NK-92 (cell line): ENCODE measurements around the gene COL23A1.
"Not testable (repeated sequence)": the region's sequence is repeated elsewhere in the genome, so short reads cannot be mapped to it uniquely, and the experiment has no call there.

Experiments
- DNase-seq: peaks from one replicate; lab custom pipeline; 2025; ENCODE audit not compliant: unreplicated experiment; lab: John Stamatoyannopoulos, UW

The COL23A1 gene

DNA sequence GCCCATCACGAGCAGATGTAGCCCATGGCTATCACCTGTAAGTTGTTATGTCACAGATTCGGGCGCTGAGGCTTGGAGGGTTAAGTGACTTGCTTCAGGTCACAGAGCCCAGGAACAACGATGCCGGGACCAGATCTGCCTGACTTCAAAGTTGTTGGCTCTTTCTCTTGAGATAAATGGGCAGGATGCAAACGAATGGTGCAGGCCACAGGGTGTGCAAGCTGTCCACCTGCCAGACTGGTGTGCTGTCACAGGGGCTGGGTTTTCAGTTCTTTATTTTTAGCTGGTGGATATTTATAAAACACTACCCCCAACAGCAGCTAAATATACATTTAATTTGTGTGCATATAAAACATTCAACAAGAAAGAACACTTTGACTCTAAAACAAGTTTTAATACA, 339.9 kb downstream of the COL23A1 start:
- no peak for DNase-seq

DNA sequence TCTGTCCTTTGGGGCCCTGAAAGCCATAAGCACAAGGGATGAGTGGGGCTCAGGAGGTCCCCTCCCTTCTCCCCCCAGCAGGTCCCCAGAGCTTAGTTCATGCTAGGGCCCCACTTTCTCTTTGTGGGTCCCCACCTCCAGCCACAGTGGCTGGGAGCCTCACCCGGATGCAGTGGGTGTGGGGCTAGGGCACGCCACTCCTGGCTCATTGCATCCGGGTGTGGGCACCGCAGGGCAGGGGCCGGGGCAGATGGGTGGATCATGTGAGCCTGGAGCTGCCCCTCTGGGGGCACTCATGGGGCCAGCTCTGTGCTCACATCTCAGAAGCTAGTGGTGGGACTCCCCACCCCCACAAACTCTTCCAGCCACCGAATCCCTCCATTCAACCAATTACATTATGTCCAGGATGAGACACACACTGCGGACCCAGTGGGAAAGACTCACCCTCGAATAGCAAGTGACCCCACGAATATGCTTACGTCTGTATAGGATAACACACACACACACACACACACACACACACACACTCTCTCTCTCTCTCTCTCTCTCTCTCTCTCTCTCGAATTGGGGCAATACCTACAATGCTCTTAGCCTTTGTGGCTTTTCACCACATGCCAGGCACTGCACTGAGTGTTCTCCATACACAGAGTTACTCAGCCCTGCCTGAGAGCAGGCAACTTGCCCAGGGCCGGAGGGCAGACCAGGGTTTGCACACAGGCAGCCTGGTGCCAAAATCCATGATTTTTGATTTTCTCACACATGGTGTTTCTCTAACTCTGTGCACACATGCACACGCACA, 340.8 kb downstream of the COL23A1 start:
- DNase-seq, result no peak

DNA sequence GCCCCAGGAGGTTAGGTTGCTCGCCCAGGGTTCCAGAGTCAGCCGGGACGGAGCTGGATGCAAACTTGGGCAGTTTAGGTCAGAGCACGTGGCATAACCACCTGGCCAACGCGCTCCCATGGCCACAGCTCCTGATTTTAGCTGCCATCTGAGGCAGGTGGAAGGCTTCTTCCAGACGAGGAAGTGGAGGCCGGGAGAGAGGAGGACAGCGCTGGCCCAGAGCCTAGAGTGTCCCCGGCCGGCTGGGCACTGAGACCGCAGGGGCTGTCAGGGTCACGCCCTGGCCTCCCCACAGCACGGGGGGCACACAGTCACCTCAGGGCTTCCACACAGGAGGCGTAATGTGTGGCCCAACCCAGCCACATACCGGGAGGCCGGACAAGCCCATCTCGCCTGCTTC, 341.4 kb downstream of the COL23A1 start:
- no peak for DNase-seq

DNA sequence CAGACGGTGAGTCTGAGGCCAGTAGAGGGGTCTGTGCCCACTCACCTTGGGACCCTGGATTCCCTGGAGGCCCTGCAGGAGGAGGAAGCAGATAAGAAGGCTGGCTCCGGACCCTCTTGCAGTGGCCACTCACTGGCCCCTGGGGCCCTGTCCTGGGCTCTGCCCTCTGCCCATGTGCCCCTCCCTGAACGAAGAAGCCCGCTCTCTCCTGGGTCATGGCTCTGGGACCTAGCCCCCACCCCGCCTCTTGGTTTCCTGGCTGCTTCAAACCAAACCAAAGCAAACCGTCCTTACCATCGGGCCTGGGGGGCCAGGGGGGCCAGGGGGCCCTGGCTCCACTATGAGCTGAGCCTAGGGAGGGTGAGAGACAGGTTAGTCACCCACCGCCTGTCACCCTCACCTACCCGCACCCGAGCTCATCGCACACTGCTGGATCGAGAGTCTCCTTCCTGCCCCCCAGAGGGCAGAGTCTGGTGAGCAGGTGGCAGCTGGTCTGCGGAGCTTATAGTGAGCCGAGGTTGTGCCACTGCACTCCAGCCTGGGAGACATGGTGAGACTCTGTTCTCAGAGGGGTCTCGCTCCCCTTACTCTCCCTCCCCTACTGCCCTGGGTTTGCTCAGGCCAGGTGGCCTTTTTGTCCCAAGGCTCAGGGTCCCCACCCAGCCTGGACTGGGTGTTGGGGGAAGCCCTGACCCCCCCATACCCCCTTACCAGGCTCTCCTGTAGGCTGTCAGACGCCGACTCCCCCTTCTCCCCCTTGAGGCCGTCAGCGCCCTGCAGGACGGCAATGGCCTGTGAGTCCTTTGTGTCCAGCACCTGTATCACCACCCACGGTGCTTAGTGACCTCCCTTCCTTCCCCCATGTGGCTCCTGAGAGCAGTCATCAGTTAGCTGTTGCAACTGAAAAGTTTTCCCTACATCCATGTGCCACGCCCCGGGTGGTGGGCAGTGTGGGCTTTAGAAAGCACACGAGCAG, 342.4 kb downstream of the COL23A1 start:
- no peak for DNase-seq

DNA sequence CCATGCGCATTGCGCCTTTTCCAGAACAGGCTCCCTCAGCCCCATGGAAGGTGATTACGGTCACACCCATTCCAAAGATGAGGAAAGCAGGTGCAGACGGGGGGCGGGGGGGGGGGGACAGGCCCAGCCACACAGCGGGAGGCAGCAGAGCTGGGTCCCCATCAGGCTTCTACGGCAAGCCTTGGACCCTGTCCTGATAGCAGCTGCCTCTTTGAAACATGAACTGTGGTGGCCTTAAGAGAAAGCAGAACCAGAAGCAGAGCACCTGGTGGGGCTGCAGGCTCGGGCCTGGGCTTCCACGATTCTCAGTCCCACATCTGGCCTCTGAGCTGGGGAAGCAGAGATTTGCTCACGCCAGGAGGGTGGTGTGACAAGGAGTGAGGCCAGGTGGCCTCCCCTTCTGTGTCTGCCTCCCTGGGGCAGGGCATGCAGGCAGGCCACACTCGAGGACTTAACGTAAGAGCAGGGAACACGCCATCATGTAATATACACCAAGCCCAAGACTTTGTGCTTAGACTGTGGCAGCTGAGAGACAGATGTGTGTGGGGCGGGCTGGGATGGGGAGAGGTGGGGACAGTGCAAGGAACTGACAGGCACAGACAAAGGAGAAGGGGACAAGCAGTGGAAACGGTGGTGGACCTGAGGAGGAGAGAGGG, 343.4 kb downstream of the COL23A1 start:
- no peak for DNase-seq

DNA sequence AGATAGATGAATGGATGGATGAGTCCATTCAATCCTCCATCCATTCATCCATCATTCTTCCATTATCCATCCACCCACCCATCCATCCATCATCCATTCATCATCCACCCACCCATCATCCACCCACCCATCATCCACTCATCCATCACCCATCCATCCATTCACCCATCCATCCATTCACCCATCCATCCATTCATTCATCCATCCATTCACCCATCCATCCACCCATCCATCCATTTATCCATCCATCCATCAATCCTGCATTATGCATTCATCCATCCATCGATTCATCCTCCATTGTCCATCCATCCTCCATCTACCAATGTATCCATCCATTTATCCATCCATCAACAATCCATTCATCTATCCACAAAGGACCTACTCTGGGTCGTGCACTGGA, 344.8 kb downstream of the COL23A1 start:
- no peak for DNase-seq

DNA sequence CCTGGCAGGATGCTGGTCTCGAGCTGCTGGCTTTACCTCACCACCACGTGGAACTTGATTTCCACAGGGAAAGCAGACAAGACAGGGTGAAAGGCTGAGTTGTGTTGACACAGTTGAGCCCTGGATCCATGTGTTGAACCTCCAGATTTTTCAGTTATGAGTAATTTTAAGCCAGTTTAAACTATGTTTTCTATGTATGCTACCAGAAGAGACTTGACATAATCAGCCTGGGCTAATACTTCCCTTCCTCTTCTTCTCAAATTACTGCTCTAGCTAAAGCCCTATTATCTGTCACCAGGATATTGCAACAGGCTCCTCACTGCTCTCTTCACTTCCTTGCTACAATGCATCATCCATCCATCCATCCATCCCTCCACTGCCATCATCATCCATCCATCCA, 345.6 kb downstream of the COL23A1 start:
- DNase-seq, result no peak

DNA sequence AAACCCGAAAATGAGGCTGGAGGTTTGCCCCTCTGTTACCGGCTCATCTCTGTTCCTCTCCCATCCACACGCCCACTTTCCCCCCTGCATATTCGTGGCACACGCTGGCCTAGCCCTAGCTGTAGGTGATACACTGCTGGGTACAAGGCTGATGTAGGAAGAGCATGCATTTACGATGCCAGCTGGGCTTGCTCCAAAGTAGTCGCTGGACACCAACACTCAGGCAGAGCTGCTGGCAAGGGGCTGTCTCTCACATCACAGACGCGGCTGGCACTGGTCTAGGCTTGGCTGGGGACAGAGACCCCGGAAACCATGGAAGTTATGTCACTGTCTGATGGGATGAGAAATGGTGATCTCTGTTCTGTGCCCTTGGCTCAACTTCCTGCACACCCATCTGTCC, 347.8 kb downstream of the COL23A1 start:
- DNase-seq, result no peak

DNA sequence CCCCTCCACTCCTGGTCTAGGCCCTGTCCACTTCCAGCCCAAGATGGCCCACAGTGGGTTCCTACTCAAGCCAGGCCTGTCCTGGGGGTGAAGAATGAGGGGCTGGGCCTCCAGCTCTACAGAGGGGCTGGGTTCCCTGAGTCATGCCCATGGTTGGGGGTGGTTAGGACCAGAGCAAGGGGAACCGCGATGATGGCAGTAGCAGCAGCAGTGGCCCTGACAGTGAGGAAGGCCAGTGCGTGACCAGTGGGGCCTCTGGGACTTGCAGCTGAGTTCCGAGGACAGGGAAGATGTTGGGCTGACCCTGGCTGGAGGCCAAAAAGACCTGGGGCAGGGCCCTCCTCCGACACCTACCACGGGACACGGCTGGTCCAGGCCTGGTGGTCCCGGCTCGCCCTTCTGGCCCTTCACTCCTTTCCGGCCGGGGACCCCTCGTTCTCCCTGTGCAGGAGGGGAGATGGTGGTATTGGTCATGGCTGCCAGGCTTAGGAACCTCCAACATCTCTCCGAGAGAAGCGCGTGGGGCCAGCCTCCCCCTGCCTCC, 348.4 kb downstream of the COL23A1 start:
- no peak for DNase-seq

DNA sequence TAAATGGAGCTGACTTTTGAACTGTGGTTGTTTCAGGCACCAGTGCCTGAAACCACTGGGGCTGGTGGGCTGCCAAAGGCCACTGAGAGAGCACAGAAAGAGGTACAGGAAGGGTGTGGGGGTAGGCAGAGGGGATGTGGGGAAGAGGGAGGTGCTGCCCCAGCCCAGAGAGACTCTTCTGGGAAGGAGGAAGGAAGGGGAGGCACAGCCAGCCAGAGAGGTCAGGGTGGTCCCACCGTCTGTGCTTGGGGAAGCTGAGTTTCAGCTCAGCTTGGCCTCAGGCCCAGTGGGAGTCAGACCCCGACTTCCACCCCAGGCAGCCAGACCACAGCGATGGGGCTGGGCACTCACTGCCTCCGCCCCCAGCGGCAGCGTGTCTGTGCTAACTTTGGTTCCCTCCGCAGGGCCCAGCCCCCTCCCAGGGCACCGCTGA, 348.9 kb downstream of the COL23A1 start:
- DNase-seq, result no peak

DNA sequence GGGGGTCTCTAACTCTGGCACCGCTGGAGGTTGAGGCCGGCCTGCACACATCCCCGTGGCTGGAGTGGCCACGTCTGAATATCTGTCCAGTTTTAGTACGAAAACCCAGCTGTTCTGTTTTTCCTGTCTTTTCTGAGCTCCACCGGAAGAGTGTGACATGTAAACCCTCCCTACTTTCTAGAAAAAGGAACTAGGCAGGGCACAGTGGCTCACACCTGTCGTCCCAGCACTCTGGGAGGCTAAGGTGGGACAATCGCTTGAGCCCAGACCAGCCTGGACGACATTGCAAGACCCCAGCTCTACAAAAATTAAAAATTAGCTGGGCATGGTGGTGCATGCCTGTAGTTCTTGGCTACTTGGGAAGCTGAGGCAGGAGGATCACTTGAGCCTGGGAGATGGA, 349.4 kb downstream of the COL23A1 start:
- DNase-seq, result no peak

DNA sequence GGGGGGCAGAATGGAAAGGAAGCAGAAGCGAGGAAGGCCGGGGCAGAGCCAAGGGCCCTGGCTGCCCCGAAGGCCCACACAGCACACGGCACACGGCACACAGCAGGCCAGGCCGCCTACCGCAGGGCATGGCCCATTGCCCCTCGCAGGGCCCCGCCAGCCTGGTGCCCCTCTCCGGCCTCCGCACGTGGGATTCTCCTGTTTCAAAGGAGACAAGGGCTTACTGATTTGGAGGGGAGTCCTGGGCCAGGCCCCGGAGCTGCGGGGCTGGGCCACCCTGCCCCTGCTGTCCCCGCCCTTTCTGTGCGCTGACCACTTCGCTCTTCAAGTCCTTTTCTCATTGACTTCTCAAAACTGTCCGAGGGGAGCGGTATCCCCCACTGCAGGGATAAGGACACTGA, 349.9 kb downstream of the COL23A1 start:
- DNase-seq, result no peak

DNA sequence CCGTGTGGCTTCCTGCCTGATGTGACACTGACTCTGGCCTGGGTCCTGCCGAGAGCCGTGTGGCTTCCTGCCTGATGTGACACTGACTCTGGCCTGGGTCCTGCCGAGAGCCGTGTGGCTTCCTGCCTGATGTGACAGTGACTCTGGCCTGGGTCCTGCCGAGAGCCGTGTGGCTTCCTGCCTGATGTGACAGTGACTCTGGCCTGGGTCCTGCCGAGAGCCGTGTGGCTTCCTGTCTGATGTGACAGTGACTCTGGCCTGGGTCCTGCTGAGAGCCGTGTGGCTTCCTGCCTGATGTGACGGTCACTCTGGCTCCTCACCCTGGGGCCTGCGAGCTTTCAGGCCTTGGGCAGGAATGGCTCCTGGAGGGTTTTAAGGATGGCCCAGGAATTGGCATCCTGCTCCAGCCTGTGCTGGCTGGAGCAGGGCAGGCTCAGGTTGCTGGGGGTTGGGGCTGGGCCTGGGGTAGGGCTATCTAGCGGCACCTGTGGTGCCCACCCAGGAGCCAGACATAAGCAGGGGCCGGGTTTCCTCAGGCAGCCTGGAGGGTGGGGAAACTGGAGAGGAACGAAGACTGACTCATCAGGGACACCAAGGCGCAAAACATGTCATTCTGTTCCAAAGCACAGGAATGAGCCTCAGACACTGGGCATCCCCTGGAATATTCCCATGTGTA, 350.4 kb downstream of the COL23A1 start:
- not testable (repeated sequence) for DNase-seq

DNA sequence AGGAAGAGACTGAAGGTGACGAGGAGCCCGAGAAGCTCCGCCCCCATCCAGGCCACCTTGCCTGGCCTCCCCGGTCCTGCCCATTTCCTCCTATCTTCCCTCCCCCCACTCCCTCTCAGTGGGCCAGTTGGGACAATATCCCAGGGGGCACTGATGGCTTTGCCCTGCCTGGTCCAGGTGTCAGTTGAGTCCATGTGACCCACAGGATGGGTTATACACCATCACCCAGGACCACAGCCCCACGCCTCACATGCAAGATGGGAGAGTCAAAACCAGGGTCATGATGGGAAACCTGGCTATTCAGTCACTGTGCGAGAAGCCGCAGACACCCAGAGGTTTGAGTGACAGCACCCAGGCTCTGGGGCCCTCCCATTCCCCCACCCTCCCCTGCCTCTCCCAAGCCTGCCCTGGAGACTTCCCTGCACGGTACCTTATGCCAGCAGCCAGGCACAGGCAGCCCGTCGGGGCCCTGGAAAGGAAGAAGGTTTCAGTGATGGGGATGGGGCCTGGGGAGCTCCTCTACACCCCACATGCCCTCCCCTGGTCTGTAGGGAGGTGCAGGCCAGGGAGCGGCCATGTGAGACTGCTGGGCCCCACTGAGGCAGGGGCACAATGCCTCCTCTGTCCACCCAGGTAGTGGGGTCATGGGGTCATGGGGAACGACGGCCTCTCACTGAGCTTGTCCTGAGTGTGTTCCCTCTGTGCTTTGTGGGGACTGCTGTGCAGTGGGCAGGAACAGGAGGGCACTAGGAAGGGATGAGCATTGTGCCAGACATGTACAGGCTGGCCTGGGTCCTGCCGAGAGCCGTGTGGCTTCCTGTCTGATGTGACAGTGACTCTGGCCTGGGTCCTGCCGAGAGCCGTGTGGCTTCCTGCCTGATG, 351.2 kb downstream of the COL23A1 start:
- no peak for DNase-seq

DNA sequence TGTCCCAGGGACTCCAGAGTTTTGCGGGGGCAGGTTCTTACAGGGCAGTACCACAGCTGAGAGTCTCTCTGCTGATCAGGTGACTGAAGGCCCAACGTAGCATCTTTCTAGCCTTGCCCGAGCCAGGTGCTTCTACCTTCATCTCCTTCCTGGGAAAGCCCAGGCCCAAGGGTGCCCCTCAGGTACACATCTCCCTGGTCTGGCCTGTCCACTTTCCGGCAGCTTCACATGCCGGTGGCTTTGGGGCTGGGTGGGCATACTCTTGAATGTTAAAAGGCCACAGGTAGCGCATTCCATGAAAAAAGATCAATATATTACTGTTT, 351.9 kb downstream of the COL23A1 start:
- DNase-seq, result no peak

DNA sequence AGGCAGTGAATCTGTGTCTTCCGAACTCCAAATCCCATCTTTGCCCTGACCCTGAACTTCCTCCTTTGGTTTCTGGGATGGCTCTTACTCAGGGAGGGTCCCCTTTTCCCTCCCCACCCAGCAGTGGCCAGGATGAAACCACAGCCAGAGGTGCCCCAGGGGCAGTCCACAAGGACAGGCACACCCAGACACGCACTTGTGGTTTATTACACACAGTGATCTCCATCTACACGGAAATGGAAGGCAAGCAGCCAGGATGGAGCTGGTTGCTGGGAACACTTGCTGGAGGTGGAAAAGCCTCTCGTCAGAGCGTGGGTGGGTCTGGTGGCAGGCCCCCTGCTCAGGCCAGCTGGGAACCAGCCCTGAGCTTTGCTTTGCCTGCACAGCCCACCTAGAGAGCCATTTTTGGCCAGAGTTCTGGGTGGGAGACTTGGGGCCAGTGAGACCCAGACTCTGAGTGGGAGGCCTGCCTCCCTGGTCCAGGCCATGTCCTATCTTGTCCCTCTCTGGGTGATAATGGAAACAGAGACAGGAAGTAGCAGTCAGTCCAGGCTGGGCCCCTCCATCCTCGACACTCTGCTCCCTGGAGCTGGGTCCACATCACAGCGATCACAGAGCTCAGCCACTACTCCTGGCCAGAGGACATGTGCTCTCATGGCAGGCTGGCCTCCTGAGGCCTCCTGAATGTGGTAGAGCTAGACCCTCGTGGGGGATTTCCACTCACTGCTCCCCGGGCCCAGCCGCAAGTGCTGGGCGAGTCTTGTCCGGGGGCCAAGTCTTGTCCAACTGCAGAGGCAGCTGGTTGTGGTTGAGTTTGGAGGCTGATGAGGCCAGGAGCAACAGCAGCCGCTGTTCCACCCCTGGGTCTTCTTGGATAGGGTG, 352.5 kb downstream of the COL23A1 start:
- DNase-seq, result no peak

DNA sequence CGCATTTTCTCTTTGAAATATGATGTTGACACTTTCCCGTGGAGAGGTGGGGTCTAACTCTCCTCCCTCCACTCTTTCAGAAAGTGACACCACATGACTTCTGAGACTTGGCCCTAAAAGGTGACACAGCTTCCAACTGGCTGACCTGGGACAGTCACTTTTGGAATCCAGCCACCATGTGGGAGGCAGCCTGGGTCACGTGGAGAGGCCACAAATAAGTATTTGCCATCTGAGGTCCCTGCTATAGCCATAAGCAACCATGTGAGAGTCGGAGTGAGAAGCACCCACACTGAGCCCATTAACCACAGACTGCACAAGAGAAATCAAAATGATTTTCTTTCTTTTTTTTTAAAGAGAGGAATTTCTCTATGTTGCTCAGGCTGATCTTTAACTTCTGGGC, 353.5 kb downstream of the COL23A1 start:
- no peak for DNase-seq

DNA sequence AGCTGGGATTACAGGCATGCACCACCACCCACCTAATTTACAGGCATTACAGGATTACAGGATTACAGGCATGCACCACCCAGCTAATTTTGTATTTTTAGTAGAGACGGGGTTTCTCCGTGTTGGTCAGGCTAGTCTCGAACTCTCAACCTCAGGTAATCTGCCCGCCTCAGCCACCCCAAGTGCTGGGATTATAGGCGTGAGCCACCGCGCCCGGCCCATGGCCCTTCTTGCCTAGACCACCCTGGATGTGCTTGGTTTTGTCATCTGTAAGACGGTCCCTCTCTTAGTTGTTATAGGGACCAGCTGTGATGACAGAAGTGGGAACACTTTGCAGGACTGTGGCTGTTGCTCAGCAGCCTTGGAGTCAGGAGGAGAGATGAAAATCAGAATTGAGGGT, 354.1 kb downstream of the COL23A1 start:
- DNase-seq, result no peak

DNA sequence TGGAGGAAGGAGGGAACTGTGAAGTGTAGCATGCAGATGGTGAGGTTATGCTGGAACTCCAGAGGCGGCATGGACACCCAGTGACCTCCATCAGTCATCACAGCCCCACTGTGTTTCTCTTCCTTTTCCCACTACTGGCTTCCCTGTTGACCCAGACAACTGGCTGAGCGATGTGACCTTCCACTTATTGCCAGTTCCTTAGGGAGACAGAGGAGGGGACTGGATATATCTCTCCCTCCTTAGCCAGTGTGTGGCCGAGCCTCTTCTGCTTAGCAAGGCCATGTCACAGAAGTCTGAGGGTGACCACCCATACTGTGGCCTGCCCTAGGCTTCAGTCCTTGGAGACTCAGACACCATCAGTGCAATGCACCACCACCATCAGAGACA, 354.6 kb downstream of the COL23A1 start:
- no peak for DNase-seq
